DMS 273 (cell line): ENCODE measurements around the gene CBLC.

Experiments used
- DNase-seq: peaks from one replicate; lab custom pipeline; 2025; ENCODE audit not compliant: unreplicated experiment; lab: John Stamatoyannopoulos, UW

The CBLC gene

DNA sequence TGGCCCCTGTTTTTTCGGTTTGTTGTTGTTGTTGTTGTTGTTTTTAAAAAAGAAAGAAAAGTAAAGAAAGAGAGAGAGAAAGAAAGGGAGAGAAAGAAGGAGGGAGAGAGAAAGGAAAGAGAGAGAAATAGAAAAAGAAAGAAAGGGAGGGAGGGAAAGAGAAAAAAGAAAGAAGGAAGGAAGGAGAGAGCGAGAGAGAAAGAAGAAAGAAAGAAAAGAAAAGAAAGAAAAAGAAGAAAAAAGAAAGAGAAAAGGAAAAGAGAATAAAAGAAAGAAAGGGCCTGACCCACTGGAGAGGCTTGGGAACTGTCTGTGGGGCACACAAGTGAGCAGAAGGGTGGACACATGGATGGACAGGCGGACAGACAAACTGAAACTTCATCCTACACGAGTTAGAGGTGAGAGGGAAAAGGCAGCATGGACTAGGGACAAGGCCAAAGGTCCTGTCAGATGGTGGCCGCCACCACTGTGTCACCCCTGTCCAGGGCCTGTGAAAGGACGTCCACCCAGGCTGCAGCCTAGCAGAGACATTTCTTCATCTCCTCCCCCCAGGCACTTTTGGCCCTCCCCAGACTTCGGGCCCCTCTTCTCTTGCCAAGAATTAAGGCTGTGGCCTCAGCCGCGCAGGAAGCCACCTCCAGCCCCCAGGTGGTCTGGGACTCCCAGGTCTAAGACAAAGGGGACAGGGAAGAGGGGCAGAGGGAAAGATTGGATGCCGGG lies 22.1 kb downstream of the CBLC start:
- no peak for DNase-seq

DNA sequence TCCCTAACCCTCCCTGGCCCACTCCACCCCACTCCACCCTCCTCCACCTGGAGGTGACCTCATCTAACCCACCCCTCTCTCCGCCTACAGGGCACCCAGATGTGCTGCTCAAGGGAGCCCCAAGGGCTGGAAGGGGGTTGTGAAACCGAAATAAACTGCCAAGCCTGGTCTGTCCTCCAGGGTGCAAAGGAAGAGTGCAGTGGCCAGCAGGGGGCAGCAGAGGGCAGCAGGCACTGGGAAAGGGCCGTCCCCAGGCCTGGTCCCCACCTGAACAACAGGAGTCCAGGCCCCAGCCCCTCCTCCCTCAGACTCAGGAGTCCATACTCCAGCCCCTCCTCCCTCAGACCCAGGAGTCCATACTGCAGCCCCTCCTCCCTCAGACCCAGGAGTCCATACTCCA lies 22.8 kb downstream of the CBLC start:
- DNase-seq, result peak; percentile 89

- DNase-seq, result no peak
Observed at GRCh38 chr19:44803442-44804428, 26.0 kb downstream of the CBLC start.

GRCh38 chr19:44806291-44806690 lies 28.6 kb downstream of the CBLC start:
- DNase-seq, result no peak

- DNase-seq, result peak; percentile 34
Observed at GRCh38 chr19:44807162-44807561, 29.5 kb downstream of the CBLC start.

- DNase-seq, result no peak
Observed at GRCh38 chr19:44807652-44808462, 30.2 kb downstream of the CBLC start.

- peak; percentile 75 for DNase-seq
Observed at GRCh38 chr19:44808463-44809371, 31.0 kb downstream of the CBLC start, which contains the start of gene BCAM. Gene BCAM, plus strand, starts transcription at chr19:44809103. Its CDS starts 22 bp downstream, at chr19:44809125.

- DNase-seq, result no peak
Observed at GRCh38 chr19:44809577-44810233, 32.0 kb downstream of the CBLC start.

- DNase-seq, result no peak
Observed at GRCh38 chr19:44810234-44811121, 32.8 kb downstream of the CBLC start.

DNA sequence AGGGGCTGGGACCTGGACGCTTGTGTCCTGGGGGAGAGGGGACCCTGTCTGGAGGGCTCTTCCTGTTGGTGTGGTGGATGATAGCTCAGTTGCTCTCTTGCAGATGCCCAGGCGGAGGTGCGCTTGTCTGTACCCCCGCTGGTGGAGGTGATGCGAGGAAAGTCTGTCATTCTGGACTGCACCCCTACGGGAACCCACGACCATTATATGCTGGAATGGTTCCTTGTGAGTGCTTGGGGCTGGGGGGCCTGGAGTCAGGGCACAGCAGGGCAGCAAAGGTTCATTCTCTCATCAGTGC lies 33.4 kb downstream of the CBLC start:
- DNase-seq, result no peak

GRCh38 chr19:44812142-44812718 lies 34.5 kb downstream of the CBLC start:
- DNase-seq, result no peak

DNA sequence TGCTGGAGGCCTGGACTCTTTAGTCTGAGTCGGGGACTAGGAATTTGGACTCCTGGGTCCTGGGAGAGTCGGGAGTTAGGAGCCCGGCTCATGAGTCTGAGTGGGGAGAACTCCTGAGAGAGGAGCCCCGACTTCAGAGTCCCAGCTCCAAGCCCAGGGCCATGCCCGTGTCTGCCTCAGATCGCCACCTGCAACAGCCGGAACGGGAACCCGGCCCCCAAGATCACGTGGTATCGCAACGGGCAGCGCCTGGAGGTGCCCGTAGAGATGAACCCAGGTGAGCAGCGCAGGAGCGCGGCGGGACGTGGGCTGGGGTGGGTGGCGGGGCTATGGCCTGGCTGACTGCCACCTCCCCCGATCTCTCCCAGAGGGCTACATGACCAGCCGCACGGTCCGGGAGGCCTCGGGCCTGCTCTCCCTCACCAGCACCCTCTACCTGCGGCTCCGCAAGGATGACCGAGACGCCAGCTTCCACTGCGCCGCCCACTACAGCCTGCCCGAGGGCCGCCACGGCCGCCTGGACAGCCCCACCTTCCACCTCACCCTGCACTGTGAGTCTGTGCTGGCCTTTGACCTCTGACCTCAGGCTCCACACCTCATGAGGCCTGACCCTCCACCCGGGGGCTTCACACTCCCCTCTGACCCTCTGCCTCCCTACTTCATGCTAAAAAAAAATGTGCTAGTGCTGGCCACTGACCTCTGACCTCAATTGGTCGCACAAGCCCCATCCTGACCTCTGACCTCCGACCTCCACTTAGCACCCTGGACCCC lies 35.6 kb downstream of the CBLC start:
- DNase-seq, result no peak

DNA sequence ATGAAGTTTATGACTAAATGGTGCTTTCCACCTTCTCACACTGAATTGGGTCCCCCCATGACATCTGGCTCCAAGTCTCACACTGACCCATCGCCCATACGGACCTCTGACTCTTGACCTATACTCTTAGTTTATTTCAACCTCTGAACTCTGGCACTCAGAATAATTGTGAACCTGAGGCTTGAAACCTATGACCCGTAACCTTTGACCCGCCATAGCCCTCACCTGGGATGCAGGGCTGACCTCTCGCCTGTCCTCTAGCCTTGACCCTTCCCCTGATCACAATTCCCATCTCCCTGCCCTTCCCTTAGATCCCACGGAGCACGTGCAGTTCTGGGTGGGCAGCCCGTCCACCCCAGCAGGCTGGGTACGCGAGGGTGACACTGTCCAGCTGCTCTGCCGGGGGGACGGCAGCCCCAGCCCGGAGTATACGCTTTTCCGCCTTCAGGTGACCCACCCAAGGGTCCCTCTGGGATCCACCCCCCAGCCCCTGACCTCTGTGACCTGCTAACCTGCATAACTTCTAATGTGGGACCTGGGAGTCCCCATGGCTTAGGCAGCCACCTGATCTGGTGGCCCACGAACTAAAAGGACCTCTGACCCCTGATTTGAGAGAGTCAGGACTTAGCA lies 36.3 kb downstream of the CBLC start:
- DNase-seq, result no peak

DNA sequence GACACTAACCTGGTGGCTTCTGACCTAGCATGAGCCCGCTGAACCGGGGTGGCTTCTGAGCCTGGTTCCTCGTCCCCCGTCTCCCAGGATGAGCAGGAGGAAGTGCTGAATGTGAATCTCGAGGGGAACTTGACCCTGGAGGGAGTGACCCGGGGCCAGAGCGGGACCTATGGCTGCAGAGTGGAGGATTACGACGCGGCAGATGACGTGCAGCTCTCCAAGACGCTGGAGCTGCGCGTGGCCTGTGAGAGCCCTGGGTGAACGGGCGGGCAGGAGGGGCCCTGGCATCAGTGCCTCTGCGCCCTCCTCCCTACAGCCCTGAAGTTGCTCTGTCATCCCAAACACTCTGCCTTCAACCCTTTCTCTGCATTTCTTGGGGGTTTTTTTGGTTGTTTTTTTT lies 36.8 kb downstream of the CBLC start:
- DNase-seq, result no peak

- DNase-seq, result peak; percentile 86
Observed at GRCh38 chr19:44816301-44816700, 38.6 kb downstream of the CBLC start.

GRCh38 chr19:44817725-44818465 lies 40.2 kb downstream of the CBLC start:
- no peak for DNase-seq
